H1 (cell line): Measurements from ENCODE around the gene TCERG1L. TPM values are rescaled to one million over a fixed set of nuclear protein-coding genes. Genes with fewer than 3 reads are reported as not detected.

Source experiments
- CTCF ChIA-PET: fragments of 300-600 bp; sonication (Branson Sonifier 250); formaldehyde crosslinking; loops from one replicate; lab custom pipeline; 2021; ENCODE audit not compliant: partially characterized antibody; lab: Charles Lee
- POLR2A ChIA-PET: fragments of 300-600 bp; sonication (Branson Sonifier 250); formaldehyde crosslinking; loops from one replicate; lab custom pipeline; 2021; ENCODE audit warnings: inconsistent platforms; ENCODE audit not compliant: partially characterized antibody; lab: Charles Lee
- DNase-seq, 2 experiments: peaks; one replicate each; pipeline versions ENCODE4 v3.0.0 to v3.0.0-alpha.2; 2010 to 2022; ENCODE audit warnings: low spot score in 2 of 2, low read depth in 1 of 2, mixed read lengths in 1 of 2
- FAIRE-seq: peaks from 2 replicates; lab custom pipeline; 2011; peaks lifted over from hg19 to GRCh38; lab: Jason Lieb, UNC
- H2AFZ ChIP-seq: 2 replicates; pipeline ENCODE4 v1.8.1; 2012; ENCODE audit warnings: low read length, inconsistent platforms
- H2AK5ac ChIP-seq: 2 replicates; pipeline ENCODE4 v1.6.1; 2013; ENCODE audit warnings: low read depth, low read length
- H2BK120ac ChIP-seq: replicated peaks from 2 replicates; pipeline ENCODE3; 2013; ENCODE audit warnings: low read depth, low read length, inconsistent platforms
- H2BK12ac ChIP-seq: 2 replicates; pipeline ENCODE4 v1.6.1; 2013; ENCODE audit warnings: low read depth, low read length
- H2BK15ac ChIP-seq: 2 replicates; pipeline ENCODE4 v1.6.1; 2013; ENCODE audit warnings: low read length
- H2BK20ac ChIP-seq: 2 replicates; pipeline ENCODE4 v1.6.1; 2013; ENCODE audit warnings: low read length
- H2BK5ac ChIP-seq: 2 replicates; pipeline ENCODE4 v1.6.1; 2013; ENCODE audit warnings: low read depth, low read length
- H3K14ac ChIP-seq: 2 replicates; pipeline ENCODE4 v1.6.1; 2013; ENCODE audit warnings: inconsistent platforms; ENCODE audit not compliant: insufficient read length
- H3K18ac ChIP-seq: 2 replicates; pipeline ENCODE4 v1.6.1; 2013; ENCODE audit warnings: low read length; ENCODE audit errors: extremely low read depth
- H3K23ac ChIP-seq: 2 replicates; pipeline ENCODE4 v1.6.1; 2013; ENCODE audit warnings: inconsistent platforms; ENCODE audit not compliant: insufficient read length
- H3K23me2 ChIP-seq: 2 replicates; pipeline ENCODE4 v1.6.1; 2013; ENCODE audit warnings: low read depth, low read length
- H3K27ac ChIP-seq: 2 replicates; pipeline ENCODE4 v1.6.1; 2011; ENCODE audit warnings: low read depth, low read length, inconsistent platforms
- H3K27me3 ChIP-seq, 4 experiments: replicated peaks in 1 of 4; 1 replicate in 1 of 4; 2 replicates in 3 of 4; pipeline versions ENCODE4 v1.6.1 to v1.8.1; 2011 to 2013; ENCODE audit warnings: low read length in 3 of 4, mild to moderate bottlenecking in 3 of 4, inconsistent platforms in 2 of 4, mixed read lengths in 2 of 4, moderate library complexity in 1 of 4; ENCODE audit not compliant: control insufficient read depth in 3 of 4, insufficient read depth in 3 of 4; ENCODE audit errors: extremely low read depth in 1 of 4
- H3K36me3 ChIP-seq, 4 experiments: 2 replicates each; pipeline versions ENCODE4 v1.6.1 to v1.8.1; 2011 to 2013; ENCODE audit warnings: mild to moderate bottlenecking in 4 of 4, low read length in 3 of 4, moderate library complexity in 2 of 4, control low read depth in 1 of 4, inconsistent platforms in 1 of 4; ENCODE audit not compliant: insufficient read depth in 4 of 4, control insufficient read depth in 2 of 4
- H3K4ac ChIP-seq: replicated peaks from 2 replicates; pipeline ENCODE3; 2013; ENCODE audit warnings: low read length, low read depth, mixed read lengths, inconsistent platforms; ENCODE audit not compliant: insufficient read length
- H3K4me1 ChIP-seq, 4 experiments: replicated peaks in 1 of 4; 1 replicate in 1 of 4; 2 replicates in 3 of 4; pipeline versions ENCODE4 v1.6.1 to v1.8.1; 2011 to 2013; ENCODE audit warnings: low read length in 3 of 4, inconsistent platforms in 2 of 4, mixed read lengths in 1 of 4; ENCODE audit not compliant: insufficient read depth in 4 of 4, control insufficient read depth in 3 of 4
- H3K4me2 ChIP-seq, 2 experiments: 2 replicates each; pipeline versions ENCODE4 v1.6.1 to v1.8.1; 2011 to 2013; ENCODE audit warnings: low read depth in 2 of 2, low read length in 2 of 2, control low read depth in 1 of 2, inconsistent platforms in 1 of 2, mild to moderate bottlenecking in 1 of 2; ENCODE audit not compliant: insufficient read depth in 1 of 2
- H3K4me3 ChIP-seq, 4 experiments: fragments of 200-600, 300-600 bp in 1 of 4; sonication (generic), shearing (Covaris generic), sonication (Bioruptor Twin) in 1 of 4; 2 replicates each; pipeline versions ENCODE4 v1.5.1 to v1.8.1; 2011 to 2016; ENCODE audit warnings: low read length in 4 of 4, low read depth in 3 of 4, control low read depth in 2 of 4, inconsistent platforms in 2 of 4, mild to moderate bottlenecking in 2 of 4, mixed read lengths in 1 of 4, moderate library complexity in 1 of 4; ENCODE audit not compliant: insufficient read depth in 2 of 4; ENCODE audit errors: extremely low read depth in 1 of 4
- H3K56ac ChIP-seq: replicated peaks from 2 replicates; pipeline ENCODE3; 2013; ENCODE audit warnings: low read depth, mild to moderate bottlenecking, mixed read lengths, low read length, inconsistent platforms; ENCODE audit not compliant: insufficient read length
- H3K79me1 ChIP-seq: 2 replicates; pipeline ENCODE4 v1.6.1; 2013; ENCODE audit warnings: low read depth, low read length, control low read depth
- H3K79me2 ChIP-seq, 2 experiments: 2 replicates each; pipeline versions ENCODE4 v1.6.1 to v1.8.1; 2012 to 2013; ENCODE audit warnings: low read length in 2 of 2, mild to moderate bottlenecking in 2 of 2, inconsistent platforms in 1 of 2; ENCODE audit not compliant: insufficient read depth in 2 of 2, control insufficient read depth in 1 of 2
- H3K9ac ChIP-seq, 4 experiments: replicated peaks in 1 of 4; 1 replicate in 1 of 4; 2 replicates in 3 of 4; pipeline versions ENCODE4 v1.6.1 to v1.8.1; 2011 to 2013; ENCODE audit warnings: low read depth in 3 of 4, low read length in 3 of 4, control low read depth in 2 of 4, mild to moderate bottlenecking in 2 of 4, moderate library complexity in 2 of 4, inconsistent platforms in 1 of 4; ENCODE audit errors: extremely low read depth in 1 of 4
- H3K9me3 ChIP-seq, 2 experiments: 2 replicates each; pipeline versions ENCODE4 v1.6.1 to v1.8.1; 2012 to 2013; ENCODE audit warnings: mild to moderate bottlenecking in 2 of 2, moderate library complexity in 2 of 2, control low read depth in 1 of 2, inconsistent platforms in 1 of 2, low read depth in 1 of 2, low read length in 1 of 2, mixed read lengths in 1 of 2; ENCODE audit not compliant: insufficient read depth in 2 of 2
- H4K20me1 ChIP-seq, 2 experiments: replicated peaks in 1 of 2; 2 replicates each; pipeline versions ENCODE3 to v1.8.1; 2011 to 2013; ENCODE audit warnings: inconsistent platforms in 2 of 2, low read length in 2 of 2, mild to moderate bottlenecking in 1 of 2; ENCODE audit not compliant: insufficient read depth in 2 of 2, control insufficient read depth in 1 of 2
- H4K5ac ChIP-seq: 2 replicates; pipeline ENCODE4 v1.6.1; 2013; ENCODE audit warnings: low read length, low read depth, mixed read lengths, inconsistent platforms; ENCODE audit not compliant: insufficient read length
- H4K8ac ChIP-seq: 2 replicates; pipeline ENCODE4 v1.8.0; 2013; ENCODE audit warnings: mild to moderate bottlenecking, moderate library complexity, low read length, inconsistent platforms; ENCODE audit not compliant: insufficient read depth; ENCODE audit errors: extremely low read depth
- H4K91ac ChIP-seq: replicated peaks from 2 replicates; pipeline ENCODE3; 2013; ENCODE audit warnings: low read length, mixed read lengths, inconsistent platforms; ENCODE audit not compliant: insufficient read length
- ASH2L ChIP-seq: fragments of 200-600, 300-600 bp; sonication (generic); IDR thresholded peaks from one replicate; pipeline ENCODE4 v1.7.1; 2017; ENCODE audit warnings: low read length
- CHD1 ChIP-seq: IDR thresholded peaks from 2 replicates; pipeline ENCODE4 v1.6.1; 2012; ENCODE audit warnings: low read depth, low read length, improper control_type of control experiment
- GTF2F1 ChIP-seq: IDR thresholded peaks from 2 replicates; pipeline ENCODE4 v1.6.1; 2012; ENCODE audit warnings: low read depth, low read length, improper control_type of control experiment, borderline replicate concordance
- MAFK ChIP-seq: IDR thresholded peaks from 2 replicates; pipeline ENCODE4 v1.6.1; 2012; ENCODE audit warnings: low read depth, mild to moderate bottlenecking, improper control_type of control experiment, low read length
- POU5F1 ChIP-seq: IDR thresholded peaks from 2 replicates; pipeline ENCODE4 v1.6.1; 2011; ENCODE audit warnings: low read depth, mild to moderate bottlenecking, low read length, moderate library complexity
- RBBP5 ChIP-seq: IDR thresholded peaks from 2 replicates; pipeline ENCODE4 v1.7.1; 2012; ENCODE audit warnings: low read depth, mild to moderate bottlenecking, inconsistent platforms, low read length, moderate library complexity, borderline replicate concordance
- SIN3A ChIP-seq, 2 experiments: IDR thresholded peaks in 1 of 2; conservative IDR thresholded peaks in 1 of 2; 2 replicates each; pipeline ENCODE4 v1.6.1; 2011 to 2012; ENCODE audit warnings: low read length in 2 of 2, improper control_type of control experiment in 1 of 2, low read depth in 1 of 2, mild to moderate bottlenecking in 1 of 2
- SRF ChIP-seq: IDR thresholded peaks from 2 replicates; pipeline ENCODE4 v1.6.1; 2011; ENCODE audit warnings: mild to moderate bottlenecking, low read depth, low read length, moderate library complexity
- TAF7 ChIP-seq: optimal IDR thresholded peaks from 2 replicates; pipeline ENCODE3; 2011; ENCODE audit warnings: low read depth, mild to moderate bottlenecking, inconsistent platforms, low read length, moderate library complexity, borderline replicate concordance
- TBP ChIP-seq: IDR thresholded peaks from 2 replicates; pipeline ENCODE4 v1.6.1; 2011; ENCODE audit warnings: low read depth, low read length, improper control_type of control experiment
- TCF12 ChIP-seq: IDR thresholded peaks from 2 replicates; pipeline ENCODE4 v1.6.1; 2011; ENCODE audit warnings: low read depth, mild to moderate bottlenecking, low read length
- TEAD4 ChIP-seq: IDR thresholded peaks from 2 replicates; pipeline ENCODE4 v1.6.1; 2012; ENCODE audit warnings: low read depth, low read length, inconsistent platforms, mixed read lengths
- WGBS, 2 experiments: shearing (Covaris generic) in 1 of 2; methylation state at CpG; one replicate each; pipeline versions ENCODE4 v1.1.6 to v1.1.7; 2013 to 2015; ENCODE audit warnings: low lambda C conversion rate in 2 of 2, mixed read lengths in 2 of 2, inconsistent platforms in 1 of 2, low coverage in 1 of 2, missing lambda C conversion rate in 1 of 2; ENCODE audit not compliant: insufficient replicate concordance in 2 of 2, insufficient coverage in 1 of 2, insufficient read length in 1 of 2; ENCODE audit errors: extremely low coverage in 1 of 2, missing lambda C conversion rate in 1 of 2; 5-methylcytosine and 5-hydroxymethylcytosine counted together
- polyA plus RNA-seq, 7 experiments: library from polyadenylated mRNA; depleted of rRNA in 3 of 7; stranded (reverse) in 5 of 7; unstranded in 2 of 7; fragments of >200 nt in 5 of 7; fragments of 200-250 nt in 2 of 7; gene quantifications; 1 replicate in 5 of 7; 2 replicates in 1 of 7; 4 replicates in 1 of 7; pipeline versions ENCODE4 v1.2.1 to v1.2.3, GENCODE V29; 2011 to 2013; ENCODE audit warnings: missing spikeins in 2 of 7, mixed read lengths in 2 of 7
- total RNA-seq: library from RNA; stranded (reverse); fragmentation: NEBNext Ultra II Directional; extraction: Animal tissue kit (Norgen Biotek cat#: 25700); gene quantifications from 2 replicates; pipeline ENCODE4 v1.2.1, GENCODE V29; 2021

TCERG1L gene
- total and polyA plus RNA-seq, 2 of the 8 experiments (the other 6 are each of a cell fraction or from before 2014, with no cell fraction given): 3.9 to 6.9 TPM

DNA sequence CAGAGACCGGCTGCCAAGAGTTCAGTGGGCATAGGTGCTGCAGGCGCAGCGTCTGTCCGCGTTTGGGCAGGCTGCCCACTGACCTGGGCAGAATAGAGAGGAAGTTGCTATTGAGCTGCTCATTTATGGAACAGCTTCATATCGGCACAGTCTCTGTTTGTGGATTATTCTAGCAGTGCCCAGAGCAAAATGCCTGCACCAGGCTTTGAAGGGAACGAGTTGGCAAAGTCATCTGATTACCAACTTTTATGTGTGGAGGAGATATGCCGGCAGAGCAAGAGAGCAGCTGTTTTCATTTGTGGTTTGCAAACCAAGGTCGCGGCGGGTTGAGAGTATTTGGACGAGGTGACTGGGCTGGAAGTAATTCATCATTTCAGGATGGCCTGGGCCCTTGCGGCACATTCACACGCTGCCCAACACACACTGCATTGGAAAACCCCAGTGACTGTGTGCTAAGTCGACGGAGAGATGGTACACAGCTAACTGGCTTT, 228.5 kb downstream of the TCERG1L start:
- FAIRE-seq: no peak
- Histone ChIP-seq H3K36me3 (no peaks in the 10 kb centered on the region), H3K9ac (no peak overlapping the region), H2AK5ac (no peak overlapping the region), H4K20me1 (no peaks in the 10 kb centered on the region), H3K14ac (no peak overlapping the region), H3K27ac (no peak overlapping the region), H3K79me2 (no peaks in the 10 kb centered on the region), H3K79me1 (no peaks in the 10 kb centered on the region), H3K4me2 (no peak overlapping the region), H3K56ac (no peak overlapping the region), H4K8ac (no peak overlapping the region; the same call in 1 of the 2 replicates), H2BK15ac (0 out of 2 replicates have a peak overlapping the region, but pooled peaks have one; percentile 50), H4K5ac (no peak overlapping the region), H3K23ac (no peak overlapping the region), H3K27me3 (no peaks in the 10 kb centered on the region; a peak in 3 of 7 replicates), H4K91ac (no peak overlapping the region), H2BK20ac (no peak overlapping the region), H2AFZ (no peak overlapping the region), H3K23me2 (no peaks in the 10 kb centered on the region), H3K4me3 (no peak overlapping the region), H3K4ac (no peak overlapping the region), H2BK12ac (peak overlapping the region; percentile 92; the same call in 1 of the 2 replicates), H3K4me1 (peaks cover 0 to 5% (median 0%) of the 10 kb centered on the region in 4 experiments; a peak in 2 of 7 replicates), H3K9me3 (peaks cover 0 to 3% of the 10 kb centered on the region in 2 experiments; a peak in 1 of 4 replicates), H2BK120ac (peak overlapping the region; percentile 35), H2BK5ac (no peak overlapping the region; the same call in 1 of the 2 replicates), H3K18ac (no peak overlapping the region)
- 92% methylated on average over 16 of the region's 16 CpGs; no CpG with 5 or more reads in 1 of the 2 experiments for WGBS, 2 experiments
- POLR2A ChIA-PET: no interaction called here
- no peak for DNase-seq
- CTCF ChIA-PET: interaction anchor here (0.5 to 2.5 kb wide), 17 partner anchors 8 to 1393 kb away, joined by 3 to 11 read pairs (median 3); no protein-coding TSS in a partner anchor
- no peak for TF ChIP-seq MAFK
- TF ChIP-seq SRF: no peak
- no peak for TF ChIP-seq CHD1
- no peak for TF ChIP-seq TBP
- no peak for TF ChIP-seq ASH2L
- TF ChIP-seq POU5F1: no peak
- no peak for TF ChIP-seq GTF2F1
- no peak for TF ChIP-seq TAF7
- TF ChIP-seq TCF12: no peak
- no peak for TF ChIP-seq SIN3A (conservative IDR thresholded peaks at IDR 0.05 in 1 of 2, IDR thresholded peaks at IDR 0.05 in 1 of 2; ENCODE audit: low read depth in 1 of 2, low read length in 2 of 2)
- no peak for TF ChIP-seq TEAD4
- TF ChIP-seq RBBP5: no peak
